Hepatocyte (in vitro differentiated cells): ENCODE results near the gene MRPL36. TPM values are rescaled to one million over a fixed set of nuclear protein-coding genes. Genes with fewer than 3 reads are reported as not detected.
"Not testable (repeated sequence)": the region's sequence is repeated elsewhere in the genome, so short reads cannot be mapped to it uniquely, and the experiment has no call there.

Experiments
- DNase-seq: peaks from one replicate; pipeline ENCODE4 v3.0.0-alpha.2; 2016; ENCODE audit warnings: low spot score
- H2AFZ ChIP-seq: fragments of 200-600 bp; sonication (generic); 2 replicates; pipeline ENCODE4 v1.6.0; 2016; ENCODE audit warnings: antibody characterized with exemption, mild to moderate bottlenecking
- H3K27ac ChIP-seq: fragments of 200-600 bp; sonication (generic); 2 replicates; pipeline ENCODE4 v1.5.1; 2016; ENCODE audit warnings: mild to moderate bottlenecking
- H3K27me3 ChIP-seq: fragments of 200-600 bp; sonication (generic); 2 replicates; pipeline ENCODE4 v1.6.1; 2016
- H3K36me3 ChIP-seq: fragments of 200-600 bp; sonication (generic); replicated peaks from 2 replicates; pipeline ENCODE4 v1.5.1; 2016; ENCODE audit warnings: low read depth; ENCODE audit not compliant: insufficient read depth
- H3K4me1 ChIP-seq: fragments of 200-600 bp; sonication (generic); 2 replicates; pipeline ENCODE4 v1.5.1; 2016; ENCODE audit warnings: mild to moderate bottlenecking, moderate library complexity; ENCODE audit not compliant: insufficient read depth
- H3K4me2 ChIP-seq: fragments of 200-600 bp; sonication (generic); 2 replicates; pipeline ENCODE4 v1.6.0; 2016
- H3K4me3 ChIP-seq: fragments of 200-600 bp; sonication (generic); 2 replicates; pipeline ENCODE4 v1.5.1; 2016; ENCODE audit warnings: mild to moderate bottlenecking
- H3K79me2 ChIP-seq: fragments of 200-600 bp; sonication (generic); 2 replicates; pipeline ENCODE4 v1.6.0; 2017; ENCODE audit warnings: mild to moderate bottlenecking
- H3K9me2 ChIP-seq: fragments of 200-600 bp; sonication (generic); replicated peaks from 2 replicates; pipeline ENCODE4 v1.6.0; 2017; ENCODE audit warnings: mild to moderate bottlenecking; ENCODE audit not compliant: insufficient read depth
- H3K9me3 ChIP-seq: fragments of 200-600 bp; sonication (generic); 2 replicates; pipeline ENCODE4 v1.5.1; 2016; ENCODE audit warnings: low read depth, mild to moderate bottlenecking
- H4K20me1 ChIP-seq: fragments of 200-600 bp; sonication (generic); 2 replicates; pipeline ENCODE4 v1.6.0; 2016; ENCODE audit warnings: mild to moderate bottlenecking; ENCODE audit not compliant: insufficient read depth, poor library complexity, severe bottlenecking
- EZH2 ChIP-seq: fragments of 200-600 bp; sonication (generic); IDR thresholded peaks from 2 replicates; pipeline ENCODE4 v1.6.1; 2016; ENCODE audit warnings: antibody characterized with exemption, mild to moderate bottlenecking, borderline replicate concordance
- EZH2phosphoT487 ChIP-seq: fragments of 200-600 bp; sonication (generic); IDR thresholded peaks from one replicate; pipeline ENCODE4 v1.6.1; 2018; ENCODE audit warnings: antibody characterized with exemption, mild to moderate bottlenecking, low read depth, moderate library complexity; ENCODE audit not compliant: unreplicated experiment, severe bottlenecking
- WGBS: methylation state at CpG from one replicate; pipeline ENCODE4 v1.1.6; 2016; ENCODE audit warnings: low lambda C conversion rate; ENCODE audit errors: missing lambda C conversion rate; 5-methylcytosine and 5-hydroxymethylcytosine counted together
- polyA plus RNA-seq: library from polyadenylated mRNA; unstranded; fragments of >200 nt; fragmentation: Nextera tagmentation; extraction: Ambion mirVana; gene quantifications from 2 replicates; pipeline ENCODE4 v1.2.1, GENCODE V29; 2016
- total RNA-seq: library from RNA; depleted of rRNA; stranded (reverse); fragments of >200 nt; gene quantifications from 2 replicates; pipeline ENCODE4 v1.2.3, GENCODE V29; 2014
- TF ChIP-seq, protein P1 (sequence below): fragments of 200-600 bp; sonication (generic); IDR thresholded peaks from 2 replicates; pipeline ENCODE4 v1.5.1; 2016; ENCODE audit warnings: antibody characterized with exemption, mild to moderate bottlenecking; ENCODE audit not compliant: poor library complexity

Gene MRPL36
- total and polyA plus RNA-seq, 2 experiments from 2014 or later: 25.6 to 107 TPM

DNA sequence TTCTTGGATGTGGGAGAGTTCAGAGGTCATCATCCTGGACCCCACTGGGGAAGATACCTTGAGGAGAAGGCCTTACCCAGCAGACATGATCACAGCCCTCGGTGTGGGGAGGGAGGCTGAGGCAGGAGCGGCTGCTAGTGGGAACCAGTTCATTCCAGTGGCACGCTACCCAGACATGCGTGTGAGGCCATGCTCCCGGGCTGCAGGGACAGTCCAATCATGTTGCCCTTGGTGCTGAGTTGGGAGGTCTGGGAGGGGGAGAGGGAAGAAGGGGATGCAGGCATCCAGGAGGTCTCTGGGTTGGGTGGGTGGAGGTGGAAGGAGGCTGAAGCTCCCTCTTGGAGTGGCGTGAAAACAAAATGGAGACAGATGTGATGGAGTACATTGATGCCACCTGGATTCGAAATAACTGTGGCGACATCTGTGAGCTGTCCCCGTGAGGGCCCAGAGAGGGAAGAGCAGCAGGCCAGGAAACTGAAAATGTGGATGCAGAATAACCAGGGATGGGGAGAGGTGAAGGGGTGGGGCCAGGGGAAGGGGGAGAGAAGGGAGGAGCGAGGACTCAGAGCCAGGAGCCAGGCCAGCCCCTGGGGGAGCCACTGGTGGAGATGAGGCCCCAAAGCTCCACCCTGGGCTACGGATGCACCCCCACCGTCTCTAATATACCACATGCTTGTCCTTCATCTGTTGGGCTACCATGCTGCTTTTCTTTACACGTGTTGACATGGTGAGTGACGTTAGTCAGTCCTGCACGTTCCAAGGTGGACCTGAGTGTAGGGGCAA is 17.8 kb upstream of the MRPL36 start:
- Histone ChIP-seq H4K20me1 (no peaks in the 10 kb centered on the region), H3K4me1 (no peaks in the 10 kb centered on the region), H3K4me2 (no peak overlapping the region), H3K9me3 (no peaks in the 10 kb centered on the region), H3K4me3 (no peak overlapping the region), H3K79me2 (no peaks in the 10 kb centered on the region), H3K27me3 (no peaks in the 10 kb centered on the region), H3K27ac (no peak overlapping the region), H3K9me2 (no peaks in the 10 kb centered on the region), H3K36me3 (no peaks in the 10 kb centered on the region), H2AFZ (no peak overlapping the region)
- WGBS: 91% methylated on average over 12 of the region's 15 CpGs
- no peak for DNase-seq
- TF ChIP-seq EZH2phosphoT487 (no peak), EZH2 (no peak)
- TF ChIP-seq, protein P1, sequence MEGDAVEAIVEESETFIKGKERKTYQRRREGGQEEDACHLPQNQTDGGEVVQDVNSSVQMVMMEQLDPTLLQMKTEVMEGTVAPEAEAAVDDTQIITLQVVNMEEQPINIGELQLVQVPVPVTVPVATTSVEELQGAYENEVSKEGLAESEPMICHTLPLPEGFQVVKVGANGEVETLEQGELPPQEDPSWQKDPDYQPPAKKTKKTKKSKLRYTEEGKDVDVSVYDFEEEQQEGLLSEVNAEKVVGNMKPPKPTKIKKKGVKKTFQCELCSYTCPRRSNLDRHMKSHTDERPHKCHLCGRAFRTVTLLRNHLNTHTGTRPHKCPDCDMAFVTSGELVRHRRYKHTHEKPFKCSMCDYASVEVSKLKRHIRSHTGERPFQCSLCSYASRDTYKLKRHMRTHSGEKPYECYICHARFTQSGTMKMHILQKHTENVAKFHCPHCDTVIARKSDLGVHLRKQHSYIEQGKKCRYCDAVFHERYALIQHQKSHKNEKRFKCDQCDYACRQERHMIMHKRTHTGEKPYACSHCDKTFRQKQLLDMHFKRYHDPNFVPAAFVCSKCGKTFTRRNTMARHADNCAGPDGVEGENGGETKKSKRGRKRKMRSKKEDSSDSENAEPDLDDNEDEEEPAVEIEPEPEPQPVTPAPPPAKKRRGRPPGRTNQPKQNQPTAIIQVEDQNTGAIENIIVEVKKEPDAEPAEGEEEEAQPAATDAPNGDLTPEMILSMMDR: no peak

DNA sequence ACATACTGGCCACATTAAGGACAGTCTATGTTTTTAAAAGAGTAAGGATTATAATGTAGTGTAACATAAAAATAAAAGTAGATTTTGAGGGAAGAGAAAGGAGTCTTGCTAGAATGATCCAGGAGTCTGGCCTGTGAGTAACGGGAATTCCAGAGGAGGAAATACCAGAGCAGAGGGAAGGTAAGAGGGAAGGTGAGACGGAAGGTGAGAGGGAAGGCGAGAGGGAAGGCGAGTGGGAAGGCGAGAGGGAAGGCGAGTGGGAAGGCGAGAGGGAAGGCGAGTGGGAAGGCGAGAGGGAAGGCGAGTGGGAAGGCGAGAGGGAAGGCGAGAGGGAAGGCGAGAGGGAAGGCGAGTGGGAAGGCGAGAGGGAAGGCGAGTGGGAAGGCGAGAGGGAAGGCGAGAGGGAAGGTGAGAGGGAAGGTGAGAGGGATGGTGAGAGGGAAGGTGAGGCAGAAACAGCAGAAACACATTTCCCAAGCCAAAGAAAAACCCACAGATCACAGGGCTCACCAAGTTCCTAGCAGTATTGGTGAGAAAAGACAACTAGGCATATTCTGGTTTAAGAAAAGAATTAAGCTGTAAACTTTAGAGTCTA is 17.0 kb upstream of the MRPL36 start:
- H3K4me1 ChIP-seq, H3K9me3 ChIP-seq, H4K20me1 ChIP-seq, H3K27me3 ChIP-seq, H3K36me3 ChIP-seq, H3K4me3 ChIP-seq, H3K27ac ChIP-seq, H2AFZ ChIP-seq, H3K4me2 ChIP-seq, H3K9me2 ChIP-seq, DNase-seq, H3K79me2 ChIP-seq: not testable (repeated sequence)
- 96% methylated on average over 6 of the region's 18 CpGs for WGBS

DNA sequence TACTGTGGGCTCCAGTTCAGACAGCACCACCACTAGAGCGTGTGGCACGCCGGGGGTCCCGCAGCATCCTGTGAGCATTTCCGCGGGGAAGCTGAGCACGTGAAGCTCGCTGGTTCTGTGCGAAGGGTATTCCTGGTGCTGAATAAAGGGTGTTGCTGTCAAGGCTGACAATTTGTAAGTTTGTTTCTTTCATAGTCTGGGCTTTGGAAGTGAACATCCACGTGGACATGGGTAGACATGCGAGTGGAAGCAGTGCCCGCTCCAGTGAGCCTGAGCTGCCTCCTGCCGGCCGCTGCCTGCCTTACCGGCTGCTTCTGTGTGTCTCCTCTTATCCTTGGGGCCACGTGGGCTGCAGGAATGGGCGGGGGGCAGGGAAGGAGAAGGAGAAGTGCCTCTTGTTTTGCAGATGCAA is 16.2 kb upstream of the MRPL36 start:
- no peak for DNase-seq
- Histone ChIP-seq H3K9me2 (no peaks in the 10 kb centered on the region), H4K20me1 (peaks cover 4% of the 10 kb centered on the region), H3K4me3 (no peak overlapping the region), H3K27me3 (no peaks in the 10 kb centered on the region), H3K36me3 (no peaks in the 10 kb centered on the region), H3K79me2 (peaks cover 7% of the 10 kb centered on the region), H3K4me2 (no peak overlapping the region), H3K4me1 (no peaks in the 10 kb centered on the region), H3K27ac (no peak overlapping the region), H2AFZ (no peak overlapping the region), H3K9me3 (no peaks in the 10 kb centered on the region)
- WGBS: 94% methylated on average over 17 of the region's 17 CpGs
- TF ChIP-seq, protein P1: no peak
- TF ChIP-seq EZH2: no peak
- no peak for TF ChIP-seq EZH2phosphoT487

DNA sequence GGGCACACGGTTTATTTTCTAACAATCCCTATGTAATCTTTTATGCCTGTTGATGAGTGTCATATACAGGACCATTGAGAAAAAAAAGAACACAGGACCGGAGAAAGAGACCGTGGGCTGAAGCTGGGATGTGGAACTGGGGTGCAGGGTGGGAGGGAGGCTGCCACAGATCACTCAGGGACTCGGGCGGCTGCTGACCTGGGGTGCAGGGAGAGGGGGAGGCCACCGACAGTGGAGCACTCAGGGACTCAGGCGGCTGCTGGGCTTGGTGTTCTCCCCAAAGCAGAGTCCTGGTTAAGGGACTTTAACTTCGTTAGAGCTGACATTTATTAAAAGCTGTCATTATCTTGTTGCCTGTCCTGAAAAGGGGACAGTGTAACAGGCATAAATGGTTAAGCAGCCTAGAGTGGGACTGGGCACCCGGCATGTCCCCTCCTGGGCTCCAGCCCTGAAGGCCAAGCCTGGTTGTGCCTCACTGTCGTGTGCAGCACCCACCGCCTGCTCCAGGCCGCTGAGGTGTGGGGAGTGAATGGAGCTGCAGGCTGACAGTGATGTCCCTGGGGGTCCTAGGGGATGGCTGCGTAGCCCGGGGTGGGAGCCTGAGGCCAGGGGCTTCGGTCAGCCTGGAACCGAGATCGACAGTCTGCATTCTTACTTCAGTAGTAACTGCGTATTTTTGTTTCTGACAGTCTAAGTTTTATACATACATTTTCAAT is 15.6 kb upstream of the MRPL36 start:
- WGBS: 95% methylated on average over 18 of the region's 18 CpGs
- Histone ChIP-seq H3K4me1 (no peaks in the 10 kb centered on the region), H3K36me3 (no peaks in the 10 kb centered on the region), H3K9me3 (no peaks in the 10 kb centered on the region), H3K4me2 (no peak overlapping the region), H4K20me1 (peaks cover 4% of the 10 kb centered on the region), H3K4me3 (no peak overlapping the region), H3K9me2 (no peaks in the 10 kb centered on the region), H3K27ac (no peak overlapping the region), H3K27me3 (no peaks in the 10 kb centered on the region), H2AFZ (no peak overlapping the region), H3K79me2 (peaks cover 8% of the 10 kb centered on the region)
- no peak for DNase-seq
- no peak for TF ChIP-seq EZH2
